BJ (cell line): ENCODE results near the gene CTNNBL1. TPM values are rescaled to one million over a fixed set of nuclear protein-coding genes. Genes with fewer than 3 reads are reported as not detected.

Source experiments
- CTCF ChIA-PET: fragments of 350-600 bp; formaldehyde crosslinking; extraction: SDS; loops from one replicate; lab custom pipeline; 2021; ENCODE audit warnings: antibody characterized with exemption, inconsistent platforms; lab: Yijun Ruan, JAX
- POLR2A ChIA-PET: fragments of 300-600 bp; sonication (Branson Sonifier 250); formaldehyde crosslinking; extraction: SDS; loops from one replicate; lab custom pipeline; 2021; ENCODE audit warnings: antibody characterized with exemption; lab: Charles Lee
- DNase-seq: peaks from one replicate; pipeline ENCODE4 v3.0.0-alpha.2; 2011; ENCODE audit warnings: low read depth
- H3K27me3 ChIP-seq: 2 replicates; pipeline ENCODE4 v1.6.0; 2011; ENCODE audit warnings: low read length; ENCODE audit not compliant: control insufficient read depth, insufficient read depth
- H3K36me3 ChIP-seq: 2 replicates; pipeline ENCODE4 v1.5.1; 2011; ENCODE audit warnings: low read length; ENCODE audit not compliant: control insufficient read depth, insufficient read depth
- H3K4me3 ChIP-seq: 2 replicates; pipeline ENCODE4 v1.5.1; 2011; ENCODE audit warnings: low read depth, mild to moderate bottlenecking, control low read depth, low read length
- CTCF ChIP-seq: IDR thresholded peaks from 2 replicates; pipeline ENCODE4 v1.5.1; 2011; ENCODE audit warnings: low read depth, mild to moderate bottlenecking, control low read depth, inconsistent platforms, low read length, moderate library complexity; ENCODE audit not compliant: insufficient read depth
- polyA plus RNA-seq: library from polyadenylated mRNA; depleted of rRNA; stranded (reverse); fragments of >200 nt; gene quantifications from 2 replicates; pipeline ENCODE4 v1.2.3, GENCODE V29; 2011

Gene CTNNBL1
- polyA plus RNA-seq, 1 experiment, result 38.4 TPM

- ChIA-PET POLR2A (no interaction called here), CTCF (interaction anchor here (0.5 to 1.5 kb wide), 4 partner anchors 10 to 80 kb away, joined by 3 to 4 read pairs (median 3); no protein-coding TSS in a partner anchor)
- TF ChIP-seq CTCF, result no peak
- no peak overlapping the region for H3K4me3 ChIP-seq
- H3K36me3 ChIP-seq, result no peaks in the 10 kb centered on the region
- H3K27me3 ChIP-seq, result no peaks in the 10 kb centered on the region
- no peak for DNase-seq
Observed at GRCh38 chr20:37727957-37728634, 34.3 kb downstream of the CTNNBL1 start.

- H3K36me3 ChIP-seq, result no peaks in the 10 kb centered on the region
- no peak overlapping the region for H3K4me3 ChIP-seq
- no peak for DNase-seq
- no peak for TF ChIP-seq CTCF
- H3K27me3 ChIP-seq, result no peaks in the 10 kb centered on the region
- CTCF ChIA-PET, result interaction anchor here (0.5 to 1.5 kb wide), 4 partner anchors 12 to 1704 kb away, joined by 3 to 4 read pairs (median 3); no protein-coding TSS in a partner anchor
- POLR2A ChIA-PET, result no interaction called here
Observed at GRCh38 chr20:37728635-37728983, 34.8 kb downstream of the CTNNBL1 start.

DNA sequence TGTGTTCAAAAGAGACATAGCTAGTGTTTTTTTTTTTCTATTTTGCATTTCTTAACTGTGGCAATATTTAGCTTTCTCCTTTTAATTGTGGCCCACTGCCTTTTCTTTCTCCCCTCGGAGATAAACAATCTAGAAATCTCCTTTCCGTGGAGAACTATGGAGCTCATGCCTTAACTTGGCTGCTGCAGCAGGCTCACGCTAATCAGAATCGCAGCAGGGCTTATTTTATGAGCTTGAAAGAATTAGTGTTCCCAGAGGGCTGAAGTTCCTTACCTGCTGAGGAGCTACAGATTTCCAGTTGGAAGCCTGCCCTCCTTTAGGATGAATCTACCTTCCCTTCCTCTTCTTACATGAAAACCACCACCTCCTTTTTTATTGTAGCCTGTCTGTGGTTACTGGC is 35.6 kb downstream of the CTNNBL1 start:
- ChIA-PET POLR2A (no interaction called here), CTCF (interaction anchor here (0.8 to 1.5 kb wide), 3 partner anchors 9 to 79 kb away, joined by 3 to 4 read pairs (median 4); no protein-coding TSS in a partner anchor)
- H3K4me3 ChIP-seq, result no peak overlapping the region
- H3K27me3 ChIP-seq, result no peaks in the 10 kb centered on the region
- no peak for TF ChIP-seq CTCF
- DNase-seq, result no peak
- no peaks in the 10 kb centered on the region for H3K36me3 ChIP-seq

- TF ChIP-seq CTCF, result no peak
- POLR2A ChIA-PET, result no interaction called here
- H3K4me3 ChIP-seq, result no peak overlapping the region
- CTCF ChIA-PET, result interaction anchor here (0.8 kb wide), 1 partner anchor 9 kb away, joined by 4 read pairs; no protein-coding TSS in a partner anchor
- no peak for DNase-seq
- no peaks in the 10 kb centered on the region for H3K36me3 ChIP-seq
- H3K27me3 ChIP-seq, result no peaks in the 10 kb centered on the region
Observed at GRCh38 chr20:37729909-37730308, 36.1 kb downstream of the CTNNBL1 start.

GRCh38 chr20:37733416-37733815 is 39.6 kb downstream of the CTNNBL1 start:
- DNase-seq, result no peak
- CTCF ChIA-PET, result no interaction called here
- no peak for TF ChIP-seq CTCF
- Histone ChIP-seq H3K4me3 (no peak overlapping the region), H3K27me3 (no peaks in the 10 kb centered on the region), H3K36me3 (peaks cover 4% of the 10 kb centered on the region)
- POLR2A ChIA-PET, result no interaction called here
